Mucosa of descending colon (tissue), 3 donors: ENCODE data around the gene TNIK. TPM values are rescaled to one million over a fixed set of nuclear protein-coding genes. Genes with fewer than 3 reads are reported as not detected.

ENCODE experiments used
- ATAC-seq: fragments of 200-7000 bp; cut with Tn5 transposase; one replicate; pipeline ENCODE4 v1.9.1; 2020; ENCODE audit warnings: mild to moderate bottlenecking, moderate library complexity
- DNase-seq, 3 donors: peaks; one replicate each; pipeline ENCODE4 v3.0.0-alpha.2; 2020
- H3K36me3 ChIP-seq: fragments of 200-600 bp; one replicate; pipeline ENCODE4 v1.8.0; 2021; ENCODE audit warnings: low read depth, mild to moderate bottlenecking
- H3K4me1 ChIP-seq: fragments of 200-600 bp; one replicate; pipeline ENCODE4 v1.8.0; 2021; ENCODE audit warnings: low read depth, mild to moderate bottlenecking
- H3K4me3 ChIP-seq: fragments of 200-600 bp; one replicate; pipeline ENCODE4 v1.8.0; 2021; ENCODE audit warnings: mild to moderate bottlenecking
- H3K9me3 ChIP-seq: fragments of 200-600 bp; one replicate; pipeline ENCODE4 v1.8.0; 2021; ENCODE audit warnings: mild to moderate bottlenecking
- CTCF ChIP-seq: fragments of 200-600 bp; IDR thresholded peaks from one replicate; pipeline ENCODE4 v1.8.0; 2022; ENCODE audit warnings: antibody characterized with exemption, mild to moderate bottlenecking
- intact Hi-C, 2 donors: fragments of 100-400 bp; cut with DNase I in 1 of 2; cut with micrococcal nuclease in 1 of 2; formaldehyde crosslinking; loops; one replicate each; pipeline versions ENCODE4 v1.11.0 to v1.11.1; 2022; cut with DNase I, micrococcal nuclease
- total RNA-seq, 3 donors: library from RNA; stranded (reverse); fragmentation: NEBNext Ultra II Directional in 2 of 3; extraction: Animal tissue kit (Norgen Biotek cat#: 25700) in 2 of 3; gene quantifications; one replicate each; pipeline versions ENCODE4 v1.2.1 to v1.2.4, GENCODE V29; 2021 to 2023
- donor health status: DM: no; HTN: no; CAD: no; lungs with moderate emphysema.
- donor health status: DM: no; HTN: no; CAD: no.
- donor health status: DM: no; HTN: yes; CAD: no.

TNIK gene
- total RNA-seq, 3 donors from 2014 or later, result 27.2 to 33.0 (median 28.0) TPM

- ATAC-seq, result no peak
- Histone ChIP-seq H3K36me3 (no peaks in the 10 kb centered on the region), H3K4me1 (peaks cover 7% of the 10 kb centered on the region), H3K9me3 (no peaks in the 10 kb centered on the region), H3K4me3 (no peak overlapping the region)
- no peak for DNase-seq
- intact Hi-C loops, result no loop called here
- TF ChIP-seq CTCF, result no peak
Observed at GRCh38 chr3:171445620-171446204, 14.5 kb downstream of the TNIK start.

GRCh38 chr3:171444001-171444690 is 16.1 kb downstream of the TNIK start:
- ATAC-seq, result no peak
- intact Hi-C loops, result no loop called here

GRCh38 chr3:171443211-171443957 is 16.8 kb downstream of the TNIK start:
- no peaks in the 10 kb centered on the region for H3K9me3 ChIP-seq
- no peaks in the 10 kb centered on the region for H3K36me3 ChIP-seq
- no peak for ATAC-seq
- H3K4me1 ChIP-seq, result peaks cover 7% of the 10 kb centered on the region
- intact Hi-C loops, result no loop called here
- no peak overlapping the region for H3K4me3 ChIP-seq
- DNase-seq, result no peak
- no peak for TF ChIP-seq CTCF

More at GRCh38 chr3:171444001-171444690, 16.1 kb downstream of the TNIK start:
- peaks cover 7% of the 10 kb centered on the region for H3K4me1 ChIP-seq
- H3K4me3 ChIP-seq, result no peak overlapping the region
- H3K9me3 ChIP-seq, result no peaks in the 10 kb centered on the region
- H3K36me3 ChIP-seq, result no peaks in the 10 kb centered on the region
- DNase-seq, result no peak
- TF ChIP-seq CTCF, result no peak

GRCh38 chr3:171442184-171442583 is 18.0 kb downstream of the TNIK start:
- TF ChIP-seq CTCF, result no peak
- H3K4me1 ChIP-seq, result peaks cover 4% of the 10 kb centered on the region
- intact Hi-C loops, result no loop called here
- no peak overlapping the region for H3K4me3 ChIP-seq
- DNase-seq (no peak), ATAC-seq (no peak)
- H3K36me3 ChIP-seq, result no peaks in the 10 kb centered on the region
- H3K9me3 ChIP-seq, result no peaks in the 10 kb centered on the region

- no peak for TF ChIP-seq CTCF
- no peak for DNase-seq
- Histone ChIP-seq H3K4me3 (no peak overlapping the region), H3K4me1 (peaks cover 3% of the 10 kb centered on the region), H3K36me3 (no peaks in the 10 kb centered on the region), H3K9me3 (no peaks in the 10 kb centered on the region)
- intact Hi-C loops, result no loop called here
- ATAC-seq, result no peak
Observed at GRCh38 chr3:171441381-171441780, 18.8 kb downstream of the TNIK start.
